GM23248 (cell line): ENCODE measurements around the gene CUX1. TPM values are rescaled to one million over a fixed set of nuclear protein-coding genes. Genes with fewer than 3 reads are reported as not detected.

ENCODE experiments used
- DNase-seq: peaks from one replicate; pipeline ENCODE4 v3.0.0-alpha.2; 2015
- H2AFZ ChIP-seq: fragments of 200-600 bp; sonication (generic); 2 replicates; pipeline ENCODE4 v1.6.1; 2016; ENCODE audit warnings: antibody characterized with exemption
- H3F3A ChIP-seq: fragments of 200-600 bp; sonication (generic); 2 replicates; pipeline ENCODE4 v1.6.1; 2016; ENCODE audit warnings: mild to moderate bottlenecking, antibody characterized with exemption, mixed run types; ENCODE audit not compliant: insufficient read depth
- H3K27ac ChIP-seq: fragments of 200-600 bp; sonication (generic); 2 replicates; pipeline ENCODE4 v1.5.1; 2016; ENCODE audit warnings: mild to moderate bottlenecking
- H3K27me3 ChIP-seq: fragments of 200-600 bp; sonication (generic); replicated peaks from 2 replicates; pipeline ENCODE4 v1.6.1; 2016; ENCODE audit warnings: mild to moderate bottlenecking; ENCODE audit not compliant: insufficient read depth
- H3K36me3 ChIP-seq: fragments of 200-600 bp; sonication (generic); 2 replicates; pipeline ENCODE4 v1.6.1; 2016; ENCODE audit warnings: low read depth, mild to moderate bottlenecking
- H3K4me1 ChIP-seq: fragments of 200-600 bp; sonication (generic); 2 replicates; pipeline ENCODE4 v1.6.1; 2016; ENCODE audit warnings: mild to moderate bottlenecking; ENCODE audit not compliant: insufficient read depth
- H3K4me2 ChIP-seq: fragments of 200-600 bp; sonication (generic); one replicate; pipeline ENCODE4 v1.6.1; 2016; ENCODE audit warnings: mild to moderate bottlenecking; ENCODE audit not compliant: unreplicated experiment
- H3K4me3 ChIP-seq: fragments of 200-600 bp; sonication (generic); 2 replicates; pipeline ENCODE4 v1.5.1; 2016; ENCODE audit warnings: mild to moderate bottlenecking
- H3K79me2 ChIP-seq: fragments of 200-600 bp; sonication (generic); 2 replicates; pipeline ENCODE4 v1.6.1; 2016; ENCODE audit warnings: mild to moderate bottlenecking; ENCODE audit not compliant: insufficient read depth
- H3K9ac ChIP-seq: fragments of 200-600 bp; sonication (generic); 2 replicates; pipeline ENCODE4 v1.6.1; 2016; ENCODE audit warnings: mild to moderate bottlenecking
- H3K9me2 ChIP-seq: fragments of 200-600 bp; sonication (generic); 2 replicates; pipeline ENCODE4 v1.6.1; 2016; ENCODE audit warnings: mixed run types, mild to moderate bottlenecking, moderate library complexity; ENCODE audit not compliant: insufficient read depth
- H3K9me3 ChIP-seq: fragments of 200-600 bp; sonication (generic); one replicate; pipeline ENCODE4 v1.6.1; 2017; ENCODE audit warnings: low read depth
- H4K20me1 ChIP-seq: fragments of 200-600 bp; sonication (generic); 2 replicates; pipeline ENCODE4 v1.6.0; 2016; ENCODE audit not compliant: insufficient read depth
- EZH2 ChIP-seq: fragments of 200-600 bp; sonication (generic); IDR thresholded peaks from 2 replicates; pipeline ENCODE4 v1.6.1; 2018; ENCODE audit warnings: antibody characterized with exemption, mild to moderate bottlenecking; ENCODE audit not compliant: insufficient read depth, poor library complexity, severe bottlenecking
- EZH2phosphoT487 ChIP-seq: fragments of 200-600 bp; sonication (generic); IDR thresholded peaks from 2 replicates; pipeline ENCODE4 v1.6.1; 2018; ENCODE audit warnings: antibody characterized with exemption, moderate library complexity, mild to moderate bottlenecking, low read depth; ENCODE audit not compliant: insufficient read depth
- WGBS, 2 experiments: methylation state at CpG; one replicate each; pipeline ENCODE4 v1.1.6; 2015 to 2017; ENCODE audit warnings: low lambda C conversion rate in 2 of 2, low coverage in 1 of 2; ENCODE audit errors: missing lambda C conversion rate in 2 of 2; 5-methylcytosine and 5-hydroxymethylcytosine counted together
- in situ Hi-C: fragments of 300-500 bp; cut with MboI; formaldehyde crosslinking; loops from 2 replicates; pipeline ENCODE4 v1.15.0; 2020
- polyA plus RNA-seq: library from polyadenylated mRNA; unstranded; fragments of >200 nt; fragmentation: Nextera tagmentation; extraction: Ambion mirVana; gene quantifications from 2 replicates; pipeline ENCODE4 v1.2.1, GENCODE V29; 2016
- total RNA-seq: library from RNA; depleted of rRNA; stranded (reverse); fragments of >200 nt; shearing (Covaris generic); gene quantifications from 2 replicates; pipeline ENCODE4 v1.2.3, GENCODE V29; 2014

CUX1 gene
- total and polyA plus RNA-seq, 2 experiments from 2014 or later: 30.2 to 34.9 TPM

- TF ChIP-seq EZH2phosphoT487 (no peak), EZH2 (no peak)
- H3K9me2 ChIP-seq: no peaks in the 10 kb centered on the region
- peaks cover 94% of the 10 kb centered on the region for H3K79me2 ChIP-seq
- no peak overlapping the region for H3K4me2 ChIP-seq
- H4K20me1 ChIP-seq: no peaks in the 10 kb centered on the region; the same call in 1 of the 2 replicates
- 94 to 99% methylated on average over 7 of the region's 7 CpGs for WGBS, 2 experiments
- H3F3A ChIP-seq: peaks cover 15% of the 10 kb centered on the region
- H2AFZ ChIP-seq: no peak overlapping the region
- H3K9me3 ChIP-seq: no peaks in the 10 kb centered on the region
- DNase-seq: no peak
- no peaks in the 10 kb centered on the region for H3K27me3 ChIP-seq
- no peaks in the 10 kb centered on the region for H3K36me3 ChIP-seq
- no peak overlapping the region for H3K27ac ChIP-seq
- in situ Hi-C loops: no loop called here
- H3K9ac ChIP-seq: no peak overlapping the region
- peaks cover 5% of the 10 kb centered on the region; the same call in 1 of the 2 replicates for H3K4me1 ChIP-seq
- no peak overlapping the region for H3K4me3 ChIP-seq
These were observed 36.3 kb downstream of the CUX1 start for GRCh38 chr7:101853684-101854083.

- H3K9ac ChIP-seq: no peak overlapping the region
- peaks cover 14% of the 10 kb centered on the region for H3F3A ChIP-seq
- no peaks in the 10 kb centered on the region for H3K9me3 ChIP-seq
- peaks cover 11% of the 10 kb centered on the region for H3K4me1 ChIP-seq
- peaks cover 94% of the 10 kb centered on the region for H3K79me2 ChIP-seq
- in situ Hi-C loops: no loop called here
- no peaks in the 10 kb centered on the region; the same call in 1 of the 2 replicates for H4K20me1 ChIP-seq
- no peak for DNase-seq
- H3K4me2 ChIP-seq: no peak overlapping the region
- H3K36me3 ChIP-seq: no peaks in the 10 kb centered on the region
- H3K9me2 ChIP-seq: no peaks in the 10 kb centered on the region
- no peak overlapping the region for H3K4me3 ChIP-seq
- H3K27me3 ChIP-seq: no peaks in the 10 kb centered on the region
- no peak overlapping the region for H3K27ac ChIP-seq
- WGBS, 2 experiments: 96% methylated on average over 10 of the region's 10 CpGs
- TF ChIP-seq EZH2phosphoT487 (no peak), EZH2 (no peak)
- H2AFZ ChIP-seq: no peak overlapping the region
These were observed 36.8 kb downstream of the CUX1 start for GRCh38 chr7:101854084-101854865.

GRCh38 chr7:101856473-101857357 lies 39.3 kb downstream of the CUX1 start:
- in situ Hi-C loops: no loop called here
- peak; percentile 85 for DNase-seq
- Histone ChIP-seq H3K9ac (peak overlapping the region; percentile 76), H3K79me2 (peaks cover 88% of the 10 kb centered on the region), H3K36me3 (no peaks in the 10 kb centered on the region), H3K9me3 (no peaks in the 10 kb centered on the region), H3K4me2 (peak overlapping the region; percentile 76), H2AFZ (peak overlapping the region; percentile 64), H3K27ac (peak overlapping the region; percentile 90), H4K20me1 (no peaks in the 10 kb centered on the region; the same call in 1 of the 2 replicates), H3K9me2 (no peaks in the 10 kb centered on the region), H3F3A (peaks cover 14% of the 10 kb centered on the region), H3K4me1 (peaks cover 19% of the 10 kb centered on the region), H3K27me3 (no peaks in the 10 kb centered on the region), H3K4me3 (peak overlapping the region; percentile 65)
- WGBS, 2 experiments: 49 to 50% methylated on average over 33 of the region's 33 CpGs
- TF ChIP-seq EZH2 (no peak), EZH2phosphoT487 (no peak)

GRCh38 chr7:101857358-101857811 lies 40.0 kb downstream of the CUX1 start:
- no peaks in the 10 kb centered on the region for H3K27me3 ChIP-seq
- H3F3A ChIP-seq: peaks cover 14% of the 10 kb centered on the region
- H3K9me2 ChIP-seq: no peaks in the 10 kb centered on the region
- peak overlapping the region; percentile 76 for H3K9ac ChIP-seq
- WGBS, 2 experiments: 90 to 92% methylated on average over 11 of the region's 11 CpGs
- no peak for DNase-seq
- peaks cover 87% of the 10 kb centered on the region for H3K79me2 ChIP-seq
- no peaks in the 10 kb centered on the region for H3K9me3 ChIP-seq
- H4K20me1 ChIP-seq: no peaks in the 10 kb centered on the region; the same call in 1 of the 2 replicates
- no peak for TF ChIP-seq EZH2phosphoT487
- no peak for TF ChIP-seq EZH2
- peak overlapping the region; percentile 76 for H3K4me2 ChIP-seq
- H3K4me3 ChIP-seq: peak overlapping the region; percentile 65
- H3K27ac ChIP-seq: peak overlapping the region; percentile 90
- H3K4me1 ChIP-seq: peaks cover 19% of the 10 kb centered on the region
- in situ Hi-C loops: no loop called here
- no peaks in the 10 kb centered on the region for H3K36me3 ChIP-seq
- H2AFZ ChIP-seq: peak overlapping the region; percentile 64; the same call in 1 of the 2 replicates
